GM20000 (cell line): Measurements from ENCODE around the gene JPH4.
"Not testable (repeated sequence)": the region's sequence is repeated elsewhere in the genome, so short reads cannot be mapped to it uniquely, and the experiment has no call there.

Source experiments
- DNase-seq: peaks from one replicate; pipeline ENCODE4 v3.0.0; 2012; ENCODE audit warnings: low spot score
- CTCF ChIP-seq: IDR thresholded peaks from 2 replicates; pipeline ENCODE4 v1.5.1; 2012; ENCODE audit warnings: mild to moderate bottlenecking, control low read depth; ENCODE audit errors: extremely low read depth, missing control alignments

Gene JPH4

DNA sequence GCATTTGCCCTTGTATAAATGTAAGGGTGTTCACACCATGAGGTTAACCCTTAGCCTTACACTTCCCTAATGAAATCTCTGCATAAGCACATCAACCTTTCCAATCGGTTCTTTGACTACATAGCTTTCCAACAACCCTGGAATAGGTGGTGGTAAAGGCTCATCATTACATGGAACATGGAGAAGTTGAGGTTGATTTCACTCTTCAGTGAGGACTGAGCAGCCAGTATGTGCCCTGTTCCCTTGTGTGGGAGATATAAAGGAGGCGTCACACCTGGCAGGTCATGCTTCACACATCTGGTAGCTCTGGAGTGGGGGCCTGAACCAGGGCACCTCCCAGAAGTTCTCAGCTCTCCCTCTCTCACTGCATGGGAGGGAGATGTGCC, 21.7 kb upstream of the JPH4 start:
- no peak for TF ChIP-seq CTCF
- no peak for DNase-seq

GRCh38 chr14:23594191-23594590, 15.6 kb upstream of the JPH4 start:
- DNase-seq = not testable (repeated sequence)

- TF ChIP-seq CTCF = no peak
- no peak for DNase-seq
Measured at GRCh38 chr14:23590198-23590597, 11.6 kb upstream of the JPH4 start.

GRCh38 chr14:23589606-23590005, 11.0 kb upstream of the JPH4 start:
- no peak for DNase-seq
- no peak for TF ChIP-seq CTCF

DNA sequence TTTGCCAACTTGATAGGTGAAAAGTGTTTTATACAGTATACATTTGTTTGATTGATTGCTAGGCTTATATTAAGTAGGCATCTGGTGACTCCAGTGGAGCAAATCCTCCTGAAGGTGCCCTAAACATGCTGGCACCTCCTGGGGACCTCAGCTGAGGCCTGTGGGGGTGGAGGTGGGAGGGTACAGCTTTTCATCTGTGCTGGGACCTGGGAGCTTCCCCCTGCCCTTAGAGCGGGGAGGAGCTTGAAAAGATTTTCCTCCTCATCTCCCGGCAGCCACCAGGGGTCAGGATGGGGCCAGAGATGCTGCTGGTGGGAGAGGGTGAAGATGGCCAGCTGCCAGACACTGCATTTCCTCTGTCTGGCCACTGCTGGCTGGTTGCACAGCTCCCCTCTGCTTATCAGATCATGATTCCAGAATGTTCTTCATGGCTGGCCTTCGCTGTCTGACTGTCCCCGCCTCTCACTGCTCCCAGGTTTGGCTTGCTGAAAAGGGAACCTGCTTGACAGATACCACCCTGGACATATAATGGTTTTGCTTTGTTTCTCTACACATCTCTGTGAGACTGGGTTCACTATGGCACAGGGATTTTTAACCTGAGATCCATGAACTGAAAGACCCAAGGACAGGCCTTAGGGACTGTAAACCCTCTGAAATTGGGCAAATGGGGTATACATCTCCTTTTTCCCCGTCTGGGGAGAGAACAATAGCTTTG, 10.5 kb upstream of the JPH4 start:
- DNase-seq = peak; percentile 92
- peak; percentile 52 for TF ChIP-seq CTCF

GRCh38 chr14:23584527-23585203, 6.1 kb upstream of the JPH4 start:
- DNase-seq = not testable (repeated sequence)

GRCh38 chr14:23583761-23584526, 5.4 kb upstream of the JPH4 start:
- not testable (repeated sequence) for DNase-seq

DNA sequence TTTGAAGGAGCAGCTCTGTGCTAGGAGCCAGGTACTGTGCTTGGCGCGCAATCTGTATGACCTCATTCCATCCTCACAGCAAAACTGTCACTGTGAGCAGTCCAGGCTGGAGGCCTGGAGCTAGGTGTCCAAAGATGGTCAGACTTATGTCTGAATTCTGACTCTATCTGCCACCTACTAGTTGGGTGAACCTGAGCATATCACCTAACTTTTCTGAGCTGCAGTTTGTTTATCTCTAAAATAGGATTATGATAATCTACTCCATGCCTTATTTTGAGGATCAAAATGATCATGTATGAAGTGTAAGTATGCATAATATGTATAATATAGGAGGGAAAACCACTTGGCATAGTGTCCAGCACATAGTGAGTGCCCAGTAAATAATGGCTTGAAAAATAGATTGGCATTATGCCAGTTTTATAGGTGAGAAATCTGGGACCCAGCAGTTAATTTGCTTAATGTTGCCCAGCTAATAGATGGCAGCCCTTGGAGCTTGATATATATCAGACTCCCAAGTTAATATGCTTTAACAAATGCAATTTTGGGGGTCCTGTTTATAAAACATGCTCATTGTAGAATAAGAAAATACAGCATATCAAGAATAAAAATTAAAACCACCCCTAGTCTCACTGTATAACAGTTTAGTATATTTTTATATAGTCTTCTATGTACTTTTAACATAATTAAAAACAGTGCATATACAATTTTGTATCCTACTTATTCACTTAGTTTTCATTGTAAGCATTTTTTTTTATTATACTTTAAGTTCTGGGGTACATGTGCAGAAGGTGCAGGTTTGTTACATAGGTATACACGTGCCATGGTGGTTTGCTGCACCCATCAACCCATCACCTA, 4.5 kb upstream of the JPH4 start:
- DNase-seq = no peak
- TF ChIP-seq CTCF = no peak
